ENCODE measurements around the gene METAP1D. TPM values are rescaled to one million over a fixed set of nuclear protein-coding genes. Genes with fewer than 3 reads are reported as not detected.

The METAP1D gene
- polyA plus RNA-seq, 2 of the 4 experiments (the other 2 are of a cell fraction): 7.3 to 13.3 TPM

- 70% methylated on average over 4 of the region's 4 CpGs for WGBS (ENCODE audit: missing lambda C conversion rate)
- Histone ChIP-seq H3K9me3 (no peaks in the 10 kb centered on the region), H3K27ac (no peak overlapping the region), H3K4me3 (no peak overlapping the region), H3K4me1 (no peaks in the 10 kb centered on the region), H3K4me2 (no peak overlapping the region)
- DNase-seq (ENCODE audit: low read depth in 1 of 2, low spot score in 1 of 2) (no peak), ATAC-seq (no peak), FAIRE-seq (no peak)
- TF ChIP-seq ATOH8 (CRISPR knock-in tag; IDR thresholded peaks at IDR 0.05; ENCODE audit: low read depth) (no peak), E2F6 (IDR thresholded peaks at IDR 0.05; ENCODE audit: borderline replicate concordance, low read depth) (no peak), RAD21 (conservative IDR thresholded peaks at IDR 0.05 in 1 of 2, IDR thresholded peaks at IDR 0.05 in 1 of 2) (no peak), HMGXB4 (CRISPR knock-in tag; IDR thresholded peaks at IDR 0.05; ENCODE audit: borderline replicate concordance) (no peak), FOXS1 (CRISPR knock-in tag; IDR thresholded peaks at IDR 0.05) (no peak), KDM5A (IDR thresholded peaks at IDR 0.05) (no peak), MAX (IDR thresholded peaks at IDR 0.05) (no peak), POLR2A (IDR thresholded peaks at IDR 0.05; ENCODE audit: low read length) (no peak), MYC (IDR thresholded peaks at IDR 0.05; ENCODE audit: borderline replicate concordance, low read length) (no peak), HOXB5 (CRISPR knock-in tag; IDR thresholded peaks at IDR 0.05) (no peak), BHLHE40 (IDR thresholded peaks at IDR 0.05; ENCODE audit: low read depth, low read length) (no peak), MAFK (IDR thresholded peaks at IDR 0.05; ENCODE audit: partially characterized antibody) (no peak), CTCF (IDR thresholded peaks at IDR 0.05) (no peak), USF2 (IDR thresholded peaks at IDR 0.05) (no peak), KDM1A (IDR thresholded peaks at IDR 0.05; ENCODE audit: low read depth) (no peak), JUN (IDR thresholded peaks at IDR 0.05) (no peak), GATA3 (IDR thresholded peaks at IDR 0.05; ENCODE audit: borderline replicate concordance) (no peak), REST (IDR thresholded peaks at IDR 0.05) (no peak), RCOR1 (IDR thresholded peaks at IDR 0.05; ENCODE audit: low read depth, low read length) (no peak)
- ChIA-PET POLR2A (no interaction called here), CTCF (no interaction called here)
Measured at GRCh38 chr2:172065111-172065510, 65.4 kb downstream of the METAP1D start.
